ENCODE results near the gene ZNF573. TPM values are rescaled to one million over a fixed set of nuclear protein-coding genes. Genes with fewer than 3 reads are reported as not detected.

The ZNF573 gene
- total and polyA plus RNA-seq, 2 of the 13 experiments (the other 11 are each of a cell fraction or from before 2014, with no cell fraction given): 3.1 to 9.3 TPM

GRCh38 chr19:37779127-37780005, at the start of gene ZNF573 (continued):
- TF ChIP-seq ZBTB34 (CRISPR knock-in tag; IDR thresholded peaks at IDR 0.05) (no peak), CBFB (CRISPR knock-in tag; IDR thresholded peaks at IDR 0.05) (no peak), HOMEZ (CRISPR knock-in tag; IDR thresholded peaks at IDR 0.05; ENCODE audit: low read depth) (no peak), ZNF678 (CRISPR knock-in tag; IDR thresholded peaks at IDR 0.05) (no peak; the same call in 1 of the 2 replicates), ZNF841 (CRISPR knock-in tag; IDR thresholded peaks at IDR 0.05; ENCODE audit: borderline replicate concordance) (no peak), ZBTB46 (CRISPR knock-in tag; IDR thresholded peaks at IDR 0.05; ENCODE audit: borderline replicate concordance) (no peak), DBP (CRISPR knock-in tag; IDR thresholded peaks at IDR 0.05; ENCODE audit: not compliant biosample characterization) (no peak), ZSCAN12 (CRISPR knock-in tag; IDR thresholded peaks at IDR 0.05) (no peak), NFAT5 (CRISPR knock-in tag; IDR thresholded peaks at IDR 0.05) (no peak), SIN3B (IDR thresholded peaks at IDR 0.05; ENCODE audit: low read length) (no peak), ZBTB49 (CRISPR knock-in tag; IDR thresholded peaks at IDR 0.05; ENCODE audit: borderline replicate concordance) (no peak)

Measured in HepG2 (cell line).